ENCODE data around the gene DNAH14. TPM values are rescaled to one million over a fixed set of nuclear protein-coding genes. Genes with fewer than 3 reads are reported as not detected.

Gene DNAH14
- total RNA-seq, 1 experiment from 2014 or later, result 39.7 TPM

- no peak overlapping the region for H2AK5ac ChIP-seq (ENCODE audit: insufficient read length, low read length)
- H3K27me3 Mint-ChIP-seq (ENCODE audit: low read depth), result no peaks in the 10 kb centered on the region
- H3K14ac ChIP-seq (ENCODE audit: insufficient read depth, low read length), result no peak overlapping the region
- H3K9me3 ChIP-seq (ENCODE audit: control insufficient read depth, low read depth, low read length), result no peaks in the 10 kb centered on the region
- H4K20me1 ChIP-seq (ENCODE audit: control insufficient read depth, insufficient read depth, insufficient read length), result no peaks in the 10 kb centered on the region
- no peak overlapping the region for H2BK20ac ChIP-seq (ENCODE audit: low read depth, low read length, poor library complexity, severe bottlenecking)
- no peak overlapping the region for H3K18ac ChIP-seq (ENCODE audit: insufficient read length, low read depth, low read length)
- no peak overlapping the region for H3K4ac ChIP-seq (ENCODE audit: low read depth, low read length)
- H4K91ac ChIP-seq (ENCODE audit: insufficient read length, low read depth, low read length), result no peak overlapping the region
- no peaks in the 10 kb centered on the region for H3K4me1 ChIP-seq (ENCODE audit: insufficient read depth, low read length)
- no peaks in the 10 kb centered on the region for H3K79me2 ChIP-seq (ENCODE audit: insufficient read depth, low read length)
- H3K4me1 Mint-ChIP-seq, result no peaks in the 10 kb centered on the region
- H3T11ph ChIP-seq (ENCODE audit: low read length), result no peak overlapping the region
- no peaks in the 10 kb centered on the region for H3K9me3 Mint-ChIP-seq
- no peak overlapping the region for H2BK12ac ChIP-seq (ENCODE audit: insufficient read length, low read depth, low read length)
- no peak overlapping the region for H3K27ac Mint-ChIP-seq
- no peak overlapping the region for H2AFZ ChIP-seq (ENCODE audit: low read length)
- H3K9ac ChIP-seq (ENCODE audit: extremely low read depth, insufficient read length, low read length), result no peak overlapping the region
- no peaks in the 10 kb centered on the region for H3K23me2 ChIP-seq (ENCODE audit: insufficient read length, low read depth, low read length, poor library complexity, severe bottlenecking)
- no peak overlapping the region for H3K4me3 Mint-ChIP-seq
- H2BK15ac ChIP-seq (ENCODE audit: low read depth, low read length), result no peak overlapping the region
- H4K5ac ChIP-seq (ENCODE audit: insufficient read length, low read depth, low read length), result no peak overlapping the region
- WGBS (ENCODE audit: extremely low coverage, insufficient read length, low lambda C conversion rate), result no CpG with 5 or more reads among the region's 3 CpGs
- DNase-seq, result no peak
- no peaks in the 10 kb centered on the region for H3K27me3 ChIP-seq (ENCODE audit: insufficient read depth, low read length)
- no peaks in the 10 kb centered on the region for H3K79me1 ChIP-seq (ENCODE audit: insufficient read depth, low read depth, low read length, poor library complexity, severe bottlenecking)
- H3K56ac ChIP-seq (ENCODE audit: insufficient read length, low read depth, low read length), result no peak overlapping the region
- no peak overlapping the region for H2BK120ac ChIP-seq (ENCODE audit: low read depth, low read length, poor library complexity, severe bottlenecking)
- H2BK5ac ChIP-seq (ENCODE audit: insufficient read length, low read length), result no peak overlapping the region
- H3K27ac ChIP-seq (ENCODE audit: insufficient read length, low read depth, low read length), result no peak overlapping the region
- H3K4me2 ChIP-seq (ENCODE audit: insufficient read depth, insufficient read length, low read length), result no peak overlapping the region
- no peak overlapping the region for H3K23ac ChIP-seq (ENCODE audit: insufficient read length, low read depth, low read length)
- no peaks in the 10 kb centered on the region for H3K36me3 Mint-ChIP-seq (ENCODE audit: insufficient read depth in 1 of 3, low read depth in 3 of 3)
- TF ChIP-seq CTCF (conservative IDR thresholded peaks at IDR 0.05), result no peak
- H4K8ac ChIP-seq (replicated peaks; ENCODE audit: insufficient read length, low read depth, low read length), result no peak overlapping the region
Measured at GRCh38 chr1:225338545-225338944, 409.1 kb downstream of the DNAH14 start.
